ENCODE results near the gene CREBRF. TPM values are rescaled to one million over a fixed set of nuclear protein-coding genes. Genes with fewer than 3 reads are reported as not detected.

The CREBRF gene
- total and polyA plus RNA-seq, 5 donors = 6.9 to 29.7 (median 24.8) TPM

DNA sequence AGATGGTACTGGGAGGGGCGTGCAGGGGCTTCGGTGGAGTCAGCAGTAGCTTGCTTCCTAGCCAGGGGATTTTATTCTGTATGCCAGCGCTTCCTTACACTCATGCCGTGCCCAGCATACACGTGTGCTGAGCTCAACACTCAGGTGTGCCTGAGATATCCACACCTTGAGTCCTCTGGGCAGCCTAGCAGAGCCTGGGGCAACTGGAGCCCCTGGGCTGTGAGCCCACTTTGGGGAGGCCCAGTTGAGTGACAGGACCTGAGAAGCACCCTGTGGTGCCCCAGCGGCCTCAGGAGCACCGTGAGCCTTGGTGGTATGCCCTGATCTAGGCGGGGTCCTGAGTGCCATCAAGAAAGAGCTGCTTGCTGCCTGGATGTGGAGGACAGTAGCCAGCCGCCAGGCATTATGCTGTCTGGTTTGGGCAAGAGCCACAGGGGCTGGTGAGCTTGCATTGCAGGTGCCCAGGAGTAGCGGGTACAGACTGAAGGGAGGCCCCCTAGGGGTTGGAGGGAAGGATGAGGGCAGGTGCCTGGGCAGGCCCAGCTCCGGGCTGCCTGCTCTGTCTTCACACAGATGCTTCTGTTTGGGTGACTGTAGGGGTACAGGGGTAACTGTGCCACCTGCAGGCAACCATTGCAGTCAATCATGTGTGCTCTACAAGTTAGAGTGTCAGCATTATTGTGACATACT, 131.0 kb downstream of the CREBRF start:
- ATAC-seq = no peak

GRCh38 chr5:173188280-173188679, 132.1 kb downstream of the CREBRF start:
- intact Hi-C loops (cut with DNase I) = no loop called here
- H3K27me3 ChIP-seq (ENCODE audit: control insufficient read depth, insufficient read depth) = no peaks in the 10 kb centered on the region
- H3K27ac ChIP-seq (ENCODE audit: low read length) = no peak overlapping the region
- 75% methylated on average over 2 of the region's 2 CpGs for WGBS
- H3K9me3 ChIP-seq (ENCODE audit: control insufficient read depth, low read length) = no peaks in the 10 kb centered on the region
- ATAC-seq = no peak
- H3K4me1 ChIP-seq (ENCODE audit: control insufficient read depth, insufficient read depth, low read length) = no peaks in the 10 kb centered on the region
- DNase-seq = no peak
- H3K4me3 ChIP-seq (ENCODE audit: low read length) = no peak overlapping the region

More for the DNA sequence above, 131.0 kb downstream of the CREBRF start:
- intact Hi-C loops (cut with DNase I) = no loop called here
- no peak overlapping the region for H3K4me3 ChIP-seq (ENCODE audit: low read length)
- H3K27me3 ChIP-seq (ENCODE audit: control insufficient read depth, insufficient read depth) = no peaks in the 10 kb centered on the region
- no peaks in the 10 kb centered on the region for H3K4me1 ChIP-seq (ENCODE audit: control insufficient read depth, insufficient read depth, low read length)
- H3K27ac ChIP-seq (ENCODE audit: low read length) = no peak overlapping the region
- DNase-seq = no peak
- 76% methylated on average over 11 of the region's 11 CpGs for WGBS
- H3K9me3 ChIP-seq (ENCODE audit: control insufficient read depth, low read length) = no peaks in the 10 kb centered on the region

Other genes starting within 250 kb of the CREBRF start
- 10 to 100 TPM; 75.7 to 96.8 (median 86.9) TPM for gene ERGIC1, start 222.1 kb upstream of the CREBRF start, total RNA-seq
- 73.1 TPM for gene ERGIC1, start 222.1 kb upstream of the CREBRF start, polyA plus RNA-seq
- 10 to 100 TPM; 20.2 to 28.9 (median 25.3) TPM for gene RPL26L1, start 96.9 kb upstream of the CREBRF start, total RNA-seq
- 58.8 TPM for gene RPL26L1, start 96.9 kb upstream of the CREBRF start, polyA plus RNA-seq
- 100 to 1,000 TPM; 200 to 243 (median 211) TPM for gene ATP6V0E1, start 72.6 kb upstream of the CREBRF start, total RNA-seq
- gene ATP6V0E1, start 72.6 kb upstream of the CREBRF start, polyA plus RNA-seq = 350 TPM
- gene BNIP1, start 88.2 kb downstream of the CREBRF start, total RNA-seq = 10 to 100 TPM in 3 of 4 donors, 1 to 10 TPM in 1; 8.7 to 13.1 (median 11.0) TPM
- gene BNIP1, start 88.2 kb downstream of the CREBRF start, polyA plus RNA-seq = 12.1 TPM
- gene NKX2-5, start 178.9 kb downstream of the CREBRF start, total RNA-seq = 100 to 1,000 TPM; 176 to 241 (median 220) TPM
- gene NKX2-5, start 178.9 kb downstream of the CREBRF start, polyA plus RNA-seq = 250 TPM